ENCODE results near the gene BBS7. TPM values are rescaled to one million over a fixed set of nuclear protein-coding genes. Genes with fewer than 3 reads are reported as not detected.

BBS7 gene
- total RNA-seq, 1 experiment from 2014 or later = 25.5 TPM

DNA sequence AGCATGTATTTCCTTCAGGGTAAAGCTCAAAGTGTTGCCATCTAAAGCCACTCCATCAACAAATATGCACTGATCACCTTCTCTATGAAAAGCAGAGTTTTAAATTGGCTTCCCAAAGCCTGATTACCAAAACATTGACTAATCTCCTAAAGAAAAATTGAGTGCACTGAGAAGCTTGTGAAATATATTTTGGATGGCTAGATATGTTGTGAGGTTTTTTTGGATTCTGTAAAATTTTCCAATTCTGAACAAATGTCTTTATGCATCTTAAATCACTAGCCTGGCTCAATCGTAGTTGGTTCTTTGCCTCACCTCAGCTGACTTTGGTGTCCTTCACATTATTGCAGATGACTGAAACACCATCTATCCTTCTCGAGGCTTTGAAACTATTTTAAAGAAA, 84.1 kb downstream of the BBS7 start:
- Mint-ChIP-seq H3K36me3 (ENCODE audit: insufficient read depth, unreplicated experiment) (no peaks in the 10 kb centered on the region), H3K9me3 (ENCODE audit: unreplicated experiment) (no peaks in the 10 kb centered on the region), H3K4me1 (ENCODE audit: insufficient read depth, unreplicated experiment) (peaks cover 35% of the 10 kb centered on the region), H3K4me3 (ENCODE audit: unreplicated experiment) (no peak overlapping the region), H3K27ac (ENCODE audit: low read depth, unreplicated experiment) (peak overlapping the region; percentile 80), H3K27me3 (ENCODE audit: insufficient read depth, unreplicated experiment) (no peaks in the 10 kb centered on the region)
- ChIA-PET CTCF (interaction anchor here (1.1 kb wide), 1 partner anchor 49 kb away, joined by 4 read pairs; no protein-coding TSS in a partner anchor), POLR2A (interaction anchor here (1.3 kb wide), 1 partner anchor 15 kb away, joined by 4 read pairs; the partner anchor contains the start of gene EXOSC9)
- TF ChIP-seq, protein P1, sequence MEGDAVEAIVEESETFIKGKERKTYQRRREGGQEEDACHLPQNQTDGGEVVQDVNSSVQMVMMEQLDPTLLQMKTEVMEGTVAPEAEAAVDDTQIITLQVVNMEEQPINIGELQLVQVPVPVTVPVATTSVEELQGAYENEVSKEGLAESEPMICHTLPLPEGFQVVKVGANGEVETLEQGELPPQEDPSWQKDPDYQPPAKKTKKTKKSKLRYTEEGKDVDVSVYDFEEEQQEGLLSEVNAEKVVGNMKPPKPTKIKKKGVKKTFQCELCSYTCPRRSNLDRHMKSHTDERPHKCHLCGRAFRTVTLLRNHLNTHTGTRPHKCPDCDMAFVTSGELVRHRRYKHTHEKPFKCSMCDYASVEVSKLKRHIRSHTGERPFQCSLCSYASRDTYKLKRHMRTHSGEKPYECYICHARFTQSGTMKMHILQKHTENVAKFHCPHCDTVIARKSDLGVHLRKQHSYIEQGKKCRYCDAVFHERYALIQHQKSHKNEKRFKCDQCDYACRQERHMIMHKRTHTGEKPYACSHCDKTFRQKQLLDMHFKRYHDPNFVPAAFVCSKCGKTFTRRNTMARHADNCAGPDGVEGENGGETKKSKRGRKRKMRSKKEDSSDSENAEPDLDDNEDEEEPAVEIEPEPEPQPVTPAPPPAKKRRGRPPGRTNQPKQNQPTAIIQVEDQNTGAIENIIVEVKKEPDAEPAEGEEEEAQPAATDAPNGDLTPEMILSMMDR (IDR thresholded peaks at IDR 0.05; ENCODE audit: unreplicated experiment) = no peak
- DNase-seq (ENCODE audit: unreplicated experiment) = no peak
- no TSS peak for BruUV-seq (replicated peaks)
- intact Hi-C loops (cut with micrococcal nuclease) = no loop called here

DNA sequence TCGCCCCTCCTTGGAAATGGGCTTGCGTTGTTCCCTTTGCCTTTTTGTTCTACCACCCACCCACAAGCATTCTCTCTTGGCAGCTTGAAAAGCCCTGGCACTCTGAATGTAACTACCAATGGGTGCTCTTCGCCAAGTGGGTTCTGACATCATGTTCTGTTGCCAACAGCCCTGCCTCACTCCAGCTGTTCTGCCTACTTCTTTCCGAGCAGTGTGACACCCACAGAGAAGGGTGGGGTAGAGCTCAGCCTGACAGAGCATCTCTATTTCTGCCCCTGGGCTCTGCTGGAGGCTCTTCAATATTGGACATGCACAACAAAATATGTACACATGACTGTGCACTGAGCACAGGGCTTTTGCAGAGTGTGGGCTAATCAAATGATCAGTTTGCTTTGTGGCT, 84.8 kb downstream of the BBS7 start:
- H3K36me3 Mint-ChIP-seq (ENCODE audit: insufficient read depth, unreplicated experiment) = no peaks in the 10 kb centered on the region
- CTCF ChIA-PET = interaction anchor here (1.1 kb wide), 1 partner anchor 49 kb away, joined by 4 read pairs; no protein-coding TSS in a partner anchor
- peaks cover 31% of the 10 kb centered on the region for H3K4me1 Mint-ChIP-seq (ENCODE audit: insufficient read depth, unreplicated experiment)
- no peaks in the 10 kb centered on the region for H3K27me3 Mint-ChIP-seq (ENCODE audit: insufficient read depth, unreplicated experiment)
- DNase-seq (ENCODE audit: unreplicated experiment) = peak; percentile 56
- H3K9me3 Mint-ChIP-seq (ENCODE audit: unreplicated experiment) = no peaks in the 10 kb centered on the region
- BruUV-seq (replicated peaks) = no TSS peak
- TF ChIP-seq, protein P1 (IDR thresholded peaks at IDR 0.05; ENCODE audit: unreplicated experiment) = no peak
- peak overlapping the region; percentile 54 for H3K4me3 Mint-ChIP-seq (ENCODE audit: unreplicated experiment)
- intact Hi-C loops (cut with micrococcal nuclease) = no loop called here
- peak overlapping the region; percentile 80 for H3K27ac Mint-ChIP-seq (ENCODE audit: low read depth, unreplicated experiment)
- POLR2A ChIA-PET = interaction anchor here (1.6 kb wide), 1 partner anchor 88 kb away, joined by 4 read pairs; the partner anchor contains the start of gene ANXA5

DNA sequence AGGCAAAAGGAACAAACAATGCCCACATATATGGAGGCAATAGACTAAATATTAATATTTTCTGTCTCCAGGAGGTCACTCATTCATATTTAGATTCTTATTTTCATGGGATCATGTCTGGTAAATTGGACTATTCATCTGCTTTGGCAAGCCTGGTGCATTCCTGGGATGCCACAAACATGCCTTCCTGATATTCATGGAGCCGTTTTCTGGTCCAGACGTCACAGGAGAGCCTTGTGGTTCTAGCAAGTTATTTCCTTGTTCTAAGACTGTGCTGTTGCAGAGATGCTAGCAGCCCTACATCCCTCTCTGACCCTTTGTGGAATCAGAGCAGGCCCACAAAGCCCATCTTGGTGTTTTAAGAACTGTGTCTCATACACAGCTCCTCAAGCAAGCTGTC, 85.3 kb downstream of the BBS7 start:
- H3K4me1 Mint-ChIP-seq (ENCODE audit: insufficient read depth, unreplicated experiment) = peaks cover 26% of the 10 kb centered on the region
- peak; percentile 81 for DNase-seq (ENCODE audit: unreplicated experiment)
- ChIA-PET CTCF (no interaction called here), POLR2A (interaction anchor here (0.7 to 1.6 kb wide), 2 partner anchors 88 to 405 kb away, joined by 4 to 6 read pairs; partner anchors contain the start of gene ANXA5)
- peak overlapping the region; percentile 54 for H3K4me3 Mint-ChIP-seq (ENCODE audit: unreplicated experiment)
- H3K27ac Mint-ChIP-seq (ENCODE audit: low read depth, unreplicated experiment) = peak overlapping the region; percentile 80
- intact Hi-C loops (cut with micrococcal nuclease) = no loop called here
- TSS peak; percentile 28 for BruUV-seq (replicated peaks)
- TF ChIP-seq, protein P1 (IDR thresholded peaks at IDR 0.05; ENCODE audit: unreplicated experiment) = no peak
- no peaks in the 10 kb centered on the region for H3K36me3 Mint-ChIP-seq (ENCODE audit: insufficient read depth, unreplicated experiment)
- H3K9me3 Mint-ChIP-seq (ENCODE audit: unreplicated experiment) = no peaks in the 10 kb centered on the region
- H3K27me3 Mint-ChIP-seq (ENCODE audit: insufficient read depth, unreplicated experiment) = no peaks in the 10 kb centered on the region

DNA sequence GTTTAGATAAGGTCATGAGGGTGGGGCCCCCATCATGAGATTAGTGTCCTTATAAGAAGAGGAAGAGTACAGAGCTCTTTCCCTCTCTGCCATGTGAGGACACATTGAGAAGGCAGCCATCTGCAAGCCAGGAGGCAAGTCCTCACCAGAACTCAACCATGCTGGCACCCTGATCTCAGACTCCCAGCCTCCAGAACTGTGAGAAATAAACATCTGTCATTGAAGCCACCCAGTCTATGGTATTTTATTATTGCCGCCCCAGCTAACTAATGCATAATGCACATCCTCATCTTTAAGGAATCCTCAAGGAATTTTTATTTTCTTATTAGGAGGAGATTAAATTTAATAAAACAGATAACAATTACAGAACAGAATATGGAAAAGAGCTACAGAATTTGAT, 85.9 kb downstream of the BBS7 start:
- Mint-ChIP-seq H3K9me3 (ENCODE audit: unreplicated experiment) (no peaks in the 10 kb centered on the region), H3K4me1 (ENCODE audit: insufficient read depth, unreplicated experiment) (peaks cover 25% of the 10 kb centered on the region), H3K27me3 (ENCODE audit: insufficient read depth, unreplicated experiment) (no peaks in the 10 kb centered on the region), H3K36me3 (ENCODE audit: insufficient read depth, unreplicated experiment) (no peaks in the 10 kb centered on the region), H3K4me3 (ENCODE audit: unreplicated experiment) (no peak overlapping the region), H3K27ac (ENCODE audit: low read depth, unreplicated experiment) (peak overlapping the region; percentile 80)
- ChIA-PET CTCF (interaction anchor here (0.6 kb wide), 1 partner anchor 409 kb away, joined by 3 read pairs; no protein-coding TSS in a partner anchor), POLR2A (interaction anchor here (0.7 to 1.6 kb wide), 2 partner anchors 87 to 405 kb away, joined by 4 to 6 read pairs; partner anchors contain the start of gene ANXA5)
- intact Hi-C loops (cut with micrococcal nuclease) = no loop called here
- no peak for DNase-seq (ENCODE audit: unreplicated experiment)
- TF ChIP-seq, protein P1 (IDR thresholded peaks at IDR 0.05; ENCODE audit: unreplicated experiment) = no peak
- no TSS peak for BruUV-seq (replicated peaks)
